KMS-11 (cell line): Measurements from ENCODE around the gene CXCL8.

Experiments
- H2AFZ ChIP-seq: fragments of 200-600 bp; sonication (generic); 2 replicates; pipeline ENCODE4 v1.6.1; 2016; ENCODE audit warnings: antibody characterized with exemption, mixed run types, low read depth
- H3K27ac ChIP-seq: fragments of 200-600 bp; sonication (generic); 2 replicates; pipeline ENCODE4 v1.6.1; 2016; ENCODE audit warnings: mild to moderate bottlenecking, mixed run types
- H3K27me3 ChIP-seq: fragments of 200-600 bp; sonication (generic); 2 replicates; pipeline ENCODE4 v1.6.1; 2017; ENCODE audit warnings: mild to moderate bottlenecking, low read depth, mixed run types, moderate library complexity; ENCODE audit not compliant: insufficient read depth
- H3K36me3 ChIP-seq: fragments of 200-600 bp; sonication (generic); 2 replicates; pipeline ENCODE4 v1.6.1; 2017; ENCODE audit warnings: mild to moderate bottlenecking, mixed run types; ENCODE audit not compliant: insufficient read depth
- H3K4me1 ChIP-seq: fragments of 200-600 bp; sonication (generic); 2 replicates; pipeline ENCODE4 v1.6.1; 2016; ENCODE audit warnings: mild to moderate bottlenecking, low read depth, mixed run types; ENCODE audit not compliant: poor library complexity, severe bottlenecking
- H3K4me2 ChIP-seq: fragments of 200-600 bp; sonication (generic); 2 replicates; pipeline ENCODE4 v1.7.0; 2016; ENCODE audit warnings: mild to moderate bottlenecking, mixed run types
- H3K4me3 ChIP-seq: fragments of 200-600 bp; sonication (generic); IDR thresholded peaks from 2 replicates; pipeline ENCODE4 v1.6.1; 2017; ENCODE audit warnings: low read depth, low read length, mixed read lengths; ENCODE audit not compliant: insufficient read depth
- H3K79me2 ChIP-seq: fragments of 200-600 bp; sonication (generic); 2 replicates; pipeline ENCODE4 v1.6.1; 2016; ENCODE audit warnings: low read depth, mixed run types; ENCODE audit not compliant: insufficient read depth
- H3K9ac ChIP-seq: fragments of 200-600 bp; sonication (generic); 2 replicates; pipeline ENCODE4 v1.6.1; 2016; ENCODE audit warnings: mild to moderate bottlenecking, mixed run types
- H4K20me1 ChIP-seq: fragments of 200-600 bp; sonication (generic); 2 replicates; pipeline ENCODE4 v1.6.1; 2016; ENCODE audit warnings: mild to moderate bottlenecking, mixed run types; ENCODE audit not compliant: insufficient read depth
- TF ChIP-seq, protein P1 (sequence below): fragments of 200-600 bp; sonication (generic); conservative IDR thresholded peaks from 2 replicates; pipeline ENCODE4 v1.6.1; 2017; ENCODE audit warnings: low read depth, mild to moderate bottlenecking, antibody characterized with exemption, low read length, moderate library complexity, mixed read lengths

The CXCL8 gene

GRCh38 chr4:73693811-73694210 is 46.6 kb upstream of the CXCL8 start:
- Histone ChIP-seq H2AFZ (no peak overlapping the region), H3K4me3 (no peak overlapping the region), H4K20me1 (no peaks in the 10 kb centered on the region), H3K27ac (no peak overlapping the region), H3K79me2 (no peaks in the 10 kb centered on the region), H3K36me3 (no peaks in the 10 kb centered on the region), H3K27me3 (no peaks in the 10 kb centered on the region), H3K4me1 (no peaks in the 10 kb centered on the region), H3K9ac (no peak overlapping the region), H3K4me2 (no peak overlapping the region)
- TF ChIP-seq, protein P1, sequence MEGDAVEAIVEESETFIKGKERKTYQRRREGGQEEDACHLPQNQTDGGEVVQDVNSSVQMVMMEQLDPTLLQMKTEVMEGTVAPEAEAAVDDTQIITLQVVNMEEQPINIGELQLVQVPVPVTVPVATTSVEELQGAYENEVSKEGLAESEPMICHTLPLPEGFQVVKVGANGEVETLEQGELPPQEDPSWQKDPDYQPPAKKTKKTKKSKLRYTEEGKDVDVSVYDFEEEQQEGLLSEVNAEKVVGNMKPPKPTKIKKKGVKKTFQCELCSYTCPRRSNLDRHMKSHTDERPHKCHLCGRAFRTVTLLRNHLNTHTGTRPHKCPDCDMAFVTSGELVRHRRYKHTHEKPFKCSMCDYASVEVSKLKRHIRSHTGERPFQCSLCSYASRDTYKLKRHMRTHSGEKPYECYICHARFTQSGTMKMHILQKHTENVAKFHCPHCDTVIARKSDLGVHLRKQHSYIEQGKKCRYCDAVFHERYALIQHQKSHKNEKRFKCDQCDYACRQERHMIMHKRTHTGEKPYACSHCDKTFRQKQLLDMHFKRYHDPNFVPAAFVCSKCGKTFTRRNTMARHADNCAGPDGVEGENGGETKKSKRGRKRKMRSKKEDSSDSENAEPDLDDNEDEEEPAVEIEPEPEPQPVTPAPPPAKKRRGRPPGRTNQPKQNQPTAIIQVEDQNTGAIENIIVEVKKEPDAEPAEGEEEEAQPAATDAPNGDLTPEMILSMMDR, result no peak

DNA sequence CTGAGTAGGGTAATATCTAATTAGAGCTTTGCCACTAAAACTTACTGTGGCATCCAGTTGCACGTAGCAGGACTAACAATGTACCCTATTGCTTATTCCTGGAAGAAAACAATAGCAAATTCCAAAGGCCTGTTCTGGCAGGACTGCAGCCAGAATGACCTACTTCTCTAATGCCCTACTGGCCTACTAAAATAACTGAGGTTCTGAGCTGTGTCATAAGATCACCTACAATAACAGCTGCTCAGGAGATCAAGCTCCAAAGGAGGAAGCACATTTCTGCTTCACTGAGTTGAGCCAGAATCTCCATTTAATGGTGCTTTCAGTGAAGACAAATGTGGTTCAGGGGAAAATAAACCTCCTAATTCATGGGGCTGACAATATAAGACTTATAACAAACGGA is 42.2 kb upstream of the CXCL8 start:
- Histone ChIP-seq H3K27me3 (no peaks in the 10 kb centered on the region), H3K4me1 (no peaks in the 10 kb centered on the region), H4K20me1 (no peaks in the 10 kb centered on the region), H3K4me2 (no peak overlapping the region), H3K27ac (no peak overlapping the region), H3K79me2 (no peaks in the 10 kb centered on the region), H3K36me3 (no peaks in the 10 kb centered on the region), H3K9ac (no peak overlapping the region), H3K4me3 (no peak overlapping the region), H2AFZ (no peak overlapping the region)
- TF ChIP-seq, protein P1, result no peak

DNA sequence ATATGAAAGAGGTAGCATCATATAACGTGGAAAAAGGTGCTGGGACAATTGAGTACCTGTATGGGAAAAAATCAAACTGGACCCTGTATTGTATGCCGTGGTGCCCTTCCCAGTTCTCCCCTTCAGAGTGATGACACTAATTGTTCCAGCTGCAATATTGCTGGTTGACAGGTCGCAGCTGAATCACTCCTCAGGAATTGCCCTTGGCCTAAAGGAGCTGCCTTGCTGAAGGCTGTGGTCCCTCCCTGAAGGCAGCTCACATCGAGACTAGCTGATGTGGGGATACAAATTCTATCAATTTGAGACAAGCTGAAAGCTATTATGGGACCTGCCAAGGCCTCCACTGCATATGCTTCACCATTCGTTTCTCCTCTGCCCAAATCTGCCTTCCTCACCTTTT is 39.3 kb upstream of the CXCL8 start:
- Histone ChIP-seq H3K9ac (no peak overlapping the region), H3K4me1 (no peaks in the 10 kb centered on the region), H4K20me1 (no peaks in the 10 kb centered on the region), H3K4me3 (no peak overlapping the region), H3K79me2 (no peaks in the 10 kb centered on the region), H3K27me3 (no peaks in the 10 kb centered on the region), H3K36me3 (no peaks in the 10 kb centered on the region), H3K27ac (no peak overlapping the region), H2AFZ (no peak overlapping the region), H3K4me2 (no peak overlapping the region)
- TF ChIP-seq, protein P1, result no peak

DNA sequence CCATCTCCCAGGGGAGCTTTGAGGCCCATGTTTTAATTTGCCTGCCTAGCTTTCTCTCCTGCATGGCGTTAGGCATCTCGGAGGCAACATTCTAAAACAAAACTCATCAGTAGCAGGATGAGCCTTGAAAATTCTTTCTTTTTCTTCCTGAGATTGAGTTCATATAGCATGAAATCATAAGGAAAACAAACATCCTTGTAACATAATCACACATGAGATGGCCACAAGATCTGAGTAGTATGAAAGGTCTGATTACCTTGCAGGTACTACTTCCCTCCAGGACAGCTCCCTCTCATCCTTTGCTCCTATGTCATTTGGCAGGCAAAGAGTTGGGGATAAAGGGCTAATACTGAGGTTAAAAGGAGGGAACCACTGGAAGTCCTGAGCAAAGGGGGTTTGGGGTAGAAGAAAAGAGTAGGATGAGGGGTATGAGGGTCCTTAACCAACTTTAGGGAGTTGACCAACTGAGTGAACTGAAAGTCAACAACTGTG is 37.5 kb upstream of the CXCL8 start:
- Histone ChIP-seq H3K9ac (no peak overlapping the region), H3K4me1 (no peaks in the 10 kb centered on the region)

More for the DNA sequence above, 37.5 kb upstream of the CXCL8 start:
- H3K79me2 ChIP-seq, result no peaks in the 10 kb centered on the region
- no peak overlapping the region for H3K27ac ChIP-seq
- no peak overlapping the region for H2AFZ ChIP-seq
- H3K36me3 ChIP-seq, result no peaks in the 10 kb centered on the region
- TF ChIP-seq, protein P1, result no peak
- no peak overlapping the region for H3K4me2 ChIP-seq
- H4K20me1 ChIP-seq, result no peaks in the 10 kb centered on the region
- H3K4me3 ChIP-seq, result no peak overlapping the region
- no peaks in the 10 kb centered on the region for H3K27me3 ChIP-seq
